ENCODE results near the gene EFR3B. TPM values are rescaled to one million over a fixed set of nuclear protein-coding genes. Genes with fewer than 3 reads are reported as not detected.

The EFR3B gene
- 69.5 TPM for total RNA-seq

GRCh38 chr2:25041928-25042320, at the start of gene EFR3B:
TSS of gene EFR3B (plus strand) at chr2:25042076. CDS start at chr2:25042313, 237 bp downstream.

GRCh38 chr2:25168256-25169072, 126.6 kb downstream of the EFR3B start, which contains the start of gene POMC:
TSS of gene POMC (minus strand) at chr2:25168580. CDS start at chr2:25164772, 3,808 bp downstream.

Small RNA genes within 50 kb of the gene (small RNA-seq; reads per million reads assigned to genes)
- gene RF00019 (ENCODE audit: low replicate concordance) (not detected), gene RN7SL856P (ENCODE audit: low replicate concordance) (not detected)

Other genes with a start within 250 kb of the EFR3B start
- gene PTRHD1, start 248.7 kb upstream of the EFR3B start, total RNA-seq = 27.5 TPM
- gene CENPO, start 248.7 kb upstream of the EFR3B start, total RNA-seq = 16.6 TPM
- 35.4 TPM for gene ADCY3, start 121.8 kb upstream of the EFR3B start, total RNA-seq
- gene DNAJC27, start 70.1 kb upstream of the EFR3B start, total RNA-seq = 18.5 TPM
- 2.8 TPM for gene POMC, start 126.5 kb downstream of the EFR3B start, total RNA-seq

All from parietal lobe (tissue), 2 donors.